Mesothelial cell of epicardium (in vitro differentiated cells): Measurements from ENCODE around the gene MFN1. TPM values are rescaled to one million over a fixed set of nuclear protein-coding genes. Genes with fewer than 3 reads are reported as not detected.

ENCODE experiments used
- DNase-seq, 2 experiments: peaks; one replicate each; pipeline ENCODE4 v3.0.0; 2021; ENCODE audit warnings: low spot score in 2 of 2; ENCODE audit not compliant: unreplicated experiment in 2 of 2
- H3K27ac Mint-ChIP-seq: 2 replicates; pipeline ENCODE4 v1.8.0; 2021; ENCODE audit warnings: mixed read lengths
- H3K27me3 Mint-ChIP-seq: 2 replicates; pipeline ENCODE4 v1.8.0; 2021; ENCODE audit warnings: low read depth, mixed read lengths
- H3K36me3 Mint-ChIP-seq: 2 replicates; pipeline ENCODE4 v1.8.0; 2021; ENCODE audit warnings: mixed read lengths
- H3K4me1 Mint-ChIP-seq: 2 replicates; pipeline ENCODE4 v1.8.0; 2021; ENCODE audit warnings: mixed read lengths
- H3K4me3 Mint-ChIP-seq: 2 replicates; pipeline ENCODE4 v1.8.0; 2021; ENCODE audit warnings: mild to moderate bottlenecking, moderate library complexity, mixed read lengths
- H3K9me3 Mint-ChIP-seq: 2 replicates; pipeline ENCODE4 v1.8.0; 2021; ENCODE audit warnings: mixed read lengths
- total RNA-seq: library from RNA; stranded (reverse); gene quantifications from 3 replicates; pipeline ENCODE4 v1.2.1, GENCODE V29; 2021
- TF ChIP-seq, protein P1 (sequence below): fragments of 200-600 bp; sonication (generic); IDR thresholded peaks from one replicate; pipeline ENCODE4 v1.5.0; 2021; ENCODE audit warnings: antibody characterized with exemption; ENCODE audit not compliant: unreplicated experiment

Gene MFN1
- total RNA-seq, 1 donor from 2014 or later = 64.7 TPM

DNA sequence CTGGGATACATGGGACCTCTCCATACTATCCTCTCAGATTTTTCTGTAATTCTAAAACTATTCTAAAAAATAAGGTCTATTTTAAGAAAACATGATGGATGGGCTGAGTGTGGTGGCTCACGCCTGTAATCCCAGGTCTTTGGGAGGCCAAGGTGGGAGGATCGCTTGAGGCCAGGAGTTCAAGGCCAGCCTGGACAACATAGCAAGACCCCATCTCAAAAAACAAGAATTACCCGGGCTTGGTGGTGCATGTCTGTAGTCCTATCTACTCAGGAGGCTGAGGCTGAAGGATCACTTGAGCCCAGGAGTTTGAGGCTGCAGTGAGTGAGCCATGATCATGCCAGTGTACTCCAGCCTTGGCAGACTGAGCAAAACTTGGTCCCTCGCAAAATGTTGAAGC is 15.3 kb upstream of the MFN1 start:
- H3K36me3 Mint-ChIP-seq = peaks cover 46% of the 10 kb centered on the region
- peaks cover 9% of the 10 kb centered on the region for H3K4me1 Mint-ChIP-seq
- H3K4me3 Mint-ChIP-seq = no peak overlapping the region
- H3K9me3 Mint-ChIP-seq = no peaks in the 10 kb centered on the region
- TF ChIP-seq, protein P1, sequence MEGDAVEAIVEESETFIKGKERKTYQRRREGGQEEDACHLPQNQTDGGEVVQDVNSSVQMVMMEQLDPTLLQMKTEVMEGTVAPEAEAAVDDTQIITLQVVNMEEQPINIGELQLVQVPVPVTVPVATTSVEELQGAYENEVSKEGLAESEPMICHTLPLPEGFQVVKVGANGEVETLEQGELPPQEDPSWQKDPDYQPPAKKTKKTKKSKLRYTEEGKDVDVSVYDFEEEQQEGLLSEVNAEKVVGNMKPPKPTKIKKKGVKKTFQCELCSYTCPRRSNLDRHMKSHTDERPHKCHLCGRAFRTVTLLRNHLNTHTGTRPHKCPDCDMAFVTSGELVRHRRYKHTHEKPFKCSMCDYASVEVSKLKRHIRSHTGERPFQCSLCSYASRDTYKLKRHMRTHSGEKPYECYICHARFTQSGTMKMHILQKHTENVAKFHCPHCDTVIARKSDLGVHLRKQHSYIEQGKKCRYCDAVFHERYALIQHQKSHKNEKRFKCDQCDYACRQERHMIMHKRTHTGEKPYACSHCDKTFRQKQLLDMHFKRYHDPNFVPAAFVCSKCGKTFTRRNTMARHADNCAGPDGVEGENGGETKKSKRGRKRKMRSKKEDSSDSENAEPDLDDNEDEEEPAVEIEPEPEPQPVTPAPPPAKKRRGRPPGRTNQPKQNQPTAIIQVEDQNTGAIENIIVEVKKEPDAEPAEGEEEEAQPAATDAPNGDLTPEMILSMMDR = no peak
- no peak for DNase-seq
- no peaks in the 10 kb centered on the region for H3K27me3 Mint-ChIP-seq
- no peak overlapping the region for H3K27ac Mint-ChIP-seq

DNA sequence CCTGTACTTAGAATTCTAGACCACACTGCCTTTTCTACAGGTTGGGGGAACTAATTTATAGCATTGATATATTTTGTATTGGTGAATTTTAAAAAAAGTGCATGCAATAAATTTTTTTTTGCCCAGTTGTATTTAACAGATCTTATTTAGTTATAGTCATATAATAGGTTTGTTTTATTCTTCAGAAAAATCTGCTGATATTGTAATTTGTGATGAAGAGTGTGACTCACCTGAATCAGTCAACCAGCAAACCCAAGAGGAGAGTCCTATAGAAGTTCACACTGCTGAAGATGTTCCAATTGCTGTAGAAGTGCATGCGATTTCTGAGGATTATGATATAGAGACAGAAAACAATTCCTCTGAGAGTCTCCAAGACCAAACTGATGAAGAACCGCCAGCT is 14.4 kb upstream of the MFN1 start:
- Mint-ChIP-seq H3K4me3 (no peak overlapping the region), H3K27me3 (no peaks in the 10 kb centered on the region), H3K9me3 (no peaks in the 10 kb centered on the region), H3K27ac (no peak overlapping the region), H3K36me3 (peaks cover 48% of the 10 kb centered on the region), H3K4me1 (peaks cover 9% of the 10 kb centered on the region)
- TF ChIP-seq, protein P1 = no peak
- no peak for DNase-seq

DNA sequence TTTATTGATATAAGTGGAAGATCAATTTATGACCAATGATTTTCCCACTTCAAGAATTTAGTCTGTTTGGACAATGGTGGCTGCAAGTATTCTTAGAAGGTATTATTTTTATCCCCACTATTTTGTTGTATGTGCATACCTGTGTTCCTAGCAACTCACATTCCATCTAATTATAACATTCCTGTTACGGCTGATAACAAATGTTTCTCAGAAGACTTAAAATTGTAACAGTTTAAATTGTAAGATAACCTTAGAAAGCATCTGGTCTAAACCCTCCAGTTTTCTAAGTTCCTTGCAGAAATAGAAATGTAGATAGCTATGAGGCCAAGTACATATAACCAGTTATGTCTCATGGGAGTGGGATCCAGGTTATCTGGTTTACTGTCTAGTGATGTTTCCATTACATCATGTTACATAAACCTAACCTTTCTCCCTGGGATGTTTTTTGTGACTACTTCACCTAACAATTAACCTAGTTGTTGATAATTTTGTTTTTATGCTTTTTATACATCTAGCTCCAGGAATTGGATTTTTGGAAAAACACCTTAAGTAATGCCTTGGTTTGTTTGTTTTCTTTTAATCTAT is 11.1 kb upstream of the MFN1 start:
- Mint-ChIP-seq H3K4me1 (peaks cover 9% of the 10 kb centered on the region), H3K36me3 (peaks cover 44% of the 10 kb centered on the region), H3K9me3 (no peaks in the 10 kb centered on the region), H3K27me3 (no peaks in the 10 kb centered on the region), H3K4me3 (no peak overlapping the region), H3K27ac (peak overlapping the region; percentile 87)
- no peak for DNase-seq
- TF ChIP-seq, protein P1 = no peak

DNA sequence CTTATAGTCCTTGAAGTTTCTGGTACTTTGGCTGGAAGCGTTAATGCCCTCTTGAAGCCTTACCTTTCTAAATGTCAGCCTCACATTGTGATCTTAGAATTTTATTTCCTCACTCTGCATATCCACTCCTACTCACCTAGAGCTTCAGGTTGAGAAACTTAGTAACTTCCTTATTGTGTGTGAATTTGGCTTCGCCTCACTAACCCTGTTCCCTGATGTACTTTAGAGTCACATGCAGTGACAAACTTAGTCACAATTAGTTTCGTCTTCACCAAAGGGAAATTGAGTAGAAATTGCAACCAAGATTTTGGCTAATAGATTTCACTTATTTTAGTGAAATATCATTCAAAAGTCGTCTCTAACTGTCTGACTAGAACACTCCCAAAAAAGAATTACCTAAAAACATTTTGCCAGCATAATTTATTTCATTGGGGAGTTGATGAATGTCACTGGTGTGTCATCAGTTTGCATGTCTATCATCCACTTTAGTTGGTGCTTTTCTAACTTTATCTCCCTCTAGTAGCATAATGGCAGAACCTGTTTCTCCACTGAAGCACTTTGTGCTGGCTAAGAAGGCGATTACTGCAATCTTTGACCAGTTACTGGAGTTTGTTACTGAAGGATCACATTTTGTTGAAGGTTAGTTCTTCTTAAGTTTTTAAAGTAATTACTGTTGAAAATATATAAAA is 960 bp downstream of the MFN1 start:
- TF ChIP-seq, protein P1 = no peak
- no peaks in the 10 kb centered on the region for H3K9me3 Mint-ChIP-seq
- H3K36me3 Mint-ChIP-seq = peaks cover 10% of the 10 kb centered on the region
- no peak for DNase-seq
- H3K4me3 Mint-ChIP-seq = peak overlapping the region; percentile 100
- H3K27me3 Mint-ChIP-seq = no peaks in the 10 kb centered on the region
- H3K4me1 Mint-ChIP-seq = peaks cover 6% of the 10 kb centered on the region
- peak overlapping the region; percentile 99 for H3K27ac Mint-ChIP-seq

DNA sequence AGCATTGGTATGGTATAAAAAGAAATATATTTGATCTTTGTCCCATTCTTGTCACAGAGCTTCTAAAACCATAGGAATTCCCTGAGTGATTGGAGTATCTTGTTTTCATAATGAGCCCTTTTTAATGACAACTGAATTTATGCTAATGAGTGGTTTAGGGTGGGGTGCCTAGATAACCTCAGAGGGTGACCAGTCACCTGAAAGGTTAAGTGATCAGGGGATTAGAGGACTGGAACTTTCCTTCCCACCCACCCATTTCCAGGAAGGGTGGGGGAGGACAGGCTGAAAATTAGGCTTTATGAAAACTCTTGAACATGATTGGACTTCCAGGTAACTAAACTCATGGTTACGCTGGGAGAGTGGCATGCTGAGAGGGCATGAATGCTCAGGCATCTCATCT is 8.5 kb downstream of the MFN1 start:
- Mint-ChIP-seq H3K27ac (no peak overlapping the region), H3K4me1 (no peaks in the 10 kb centered on the region), H3K9me3 (no peaks in the 10 kb centered on the region), H3K27me3 (no peaks in the 10 kb centered on the region), H3K36me3 (peaks cover 51% of the 10 kb centered on the region), H3K4me3 (no peak overlapping the region)
- DNase-seq = no peak
- TF ChIP-seq, protein P1 = no peak
